ENCODE measurements around the gene PLXDC2. TPM values are rescaled to one million over a fixed set of nuclear protein-coding genes. Genes with fewer than 3 reads are reported as not detected.

Gene PLXDC2
- total and polyA plus RNA-seq, 2 donors, result 25.9 to 72.7 TPM

GRCh38 chr10:20114179-20114578 is 297.9 kb downstream of the PLXDC2 start:
- 82% methylated on average over 5 of the region's 5 CpGs for WGBS
- Histone ChIP-seq H3K4me3 (ENCODE audit: low read depth, low read length) (no peak overlapping the region), H3K36me3 (ENCODE audit: insufficient read depth) (no peaks in the 10 kb centered on the region), H3K4me1 (ENCODE audit: insufficient read depth) (no peaks in the 10 kb centered on the region), H3K27ac (ENCODE audit: low read depth) (no peak overlapping the region)
- DNase-seq (ENCODE audit: extremely low spot score), result no peak

GRCh38 chr10:20115894-20116293 is 299.7 kb downstream of the PLXDC2 start:
- WGBS, result 90% methylated on average over 5 of the region's 5 CpGs
- Histone ChIP-seq H3K36me3 (ENCODE audit: insufficient read depth) (no peaks in the 10 kb centered on the region), H3K27ac (ENCODE audit: low read depth) (no peak overlapping the region), H3K4me3 (ENCODE audit: low read depth, low read length) (no peak overlapping the region), H3K4me1 (ENCODE audit: insufficient read depth) (no peaks in the 10 kb centered on the region)
- DNase-seq (ENCODE audit: extremely low spot score), result no peak

GRCh38 chr10:20117471-20117870 is 301.2 kb downstream of the PLXDC2 start:
- Histone ChIP-seq H3K4me3 (ENCODE audit: low read depth, low read length) (no peak overlapping the region), H3K36me3 (ENCODE audit: insufficient read depth) (no peaks in the 10 kb centered on the region), H3K27ac (ENCODE audit: low read depth) (no peak overlapping the region), H3K4me1 (ENCODE audit: insufficient read depth) (no peaks in the 10 kb centered on the region)
- no peak for DNase-seq (ENCODE audit: extremely low spot score)
- over 99% methylated on average over 2 of the region's 2 CpGs for WGBS

GRCh38 chr10:20118119-20118518 is 301.9 kb downstream of the PLXDC2 start:
- 84% methylated on average over 2 of the region's 2 CpGs for WGBS
- H3K27ac ChIP-seq (ENCODE audit: low read depth), result no peak overlapping the region
- DNase-seq (ENCODE audit: extremely low spot score), result no peak

GRCh38 chr10:20128811-20129210 is 312.6 kb downstream of the PLXDC2 start:
- 95% methylated on average over 2 of the region's 2 CpGs for WGBS
- H3K4me1 ChIP-seq (ENCODE audit: insufficient read depth), result no peaks in the 10 kb centered on the region
- DNase-seq (ENCODE audit: extremely low spot score), result no peak

More at GRCh38 chr10:20118119-20118518, 301.9 kb downstream of the PLXDC2 start:
- Histone ChIP-seq H3K36me3 (ENCODE audit: insufficient read depth) (no peaks in the 10 kb centered on the region), H3K4me3 (ENCODE audit: low read depth, low read length) (no peak overlapping the region), H3K4me1 (ENCODE audit: insufficient read depth) (no peaks in the 10 kb centered on the region)

GRCh38 chr10:20132816-20133215 is 316.6 kb downstream of the PLXDC2 start:
- WGBS, result 74% methylated on average over 2 of the region's 2 CpGs
- H3K4me1 ChIP-seq (ENCODE audit: insufficient read depth), result no peaks in the 10 kb centered on the region
- H3K4me3 ChIP-seq (ENCODE audit: low read depth, low read length), result no peak overlapping the region
- H3K27ac ChIP-seq (ENCODE audit: low read depth), result no peak overlapping the region
- DNase-seq (ENCODE audit: extremely low spot score), result no peak
- H3K36me3 ChIP-seq (ENCODE audit: insufficient read depth), result no peaks in the 10 kb centered on the region

More at GRCh38 chr10:20128811-20129210, 312.6 kb downstream of the PLXDC2 start:
- no peak overlapping the region for H3K27ac ChIP-seq (ENCODE audit: low read depth)
- no peak overlapping the region for H3K4me3 ChIP-seq (ENCODE audit: low read depth, low read length)
- H3K36me3 ChIP-seq (ENCODE audit: insufficient read depth), result no peaks in the 10 kb centered on the region

- Histone ChIP-seq H3K27ac (ENCODE audit: low read depth) (no peak overlapping the region), H3K4me1 (ENCODE audit: insufficient read depth) (no peaks in the 10 kb centered on the region), H3K4me3 (ENCODE audit: low read depth, low read length) (no peak overlapping the region), H3K36me3 (ENCODE audit: insufficient read depth) (no peaks in the 10 kb centered on the region)
- 89% methylated on average over 2 of the region's 2 CpGs for WGBS
- DNase-seq (ENCODE audit: extremely low spot score), result no peak
These were observed 317.5 kb downstream of the PLXDC2 start for GRCh38 chr10:20133669-20134189.

- no peak for DNase-seq (ENCODE audit: extremely low spot score)
- H3K27ac ChIP-seq (ENCODE audit: low read depth), result no peak overlapping the region
- peaks cover 3% of the 10 kb centered on the region for H3K36me3 ChIP-seq (ENCODE audit: insufficient read depth)
- H3K4me3 ChIP-seq (ENCODE audit: low read depth, low read length), result no peak overlapping the region
- H3K4me1 ChIP-seq (ENCODE audit: insufficient read depth), result no peaks in the 10 kb centered on the region
These were observed 326.1 kb downstream of the PLXDC2 start for GRCh38 chr10:20142311-20142710.

GRCh38 chr10:20144268-20144667 is 328.0 kb downstream of the PLXDC2 start:
- Histone ChIP-seq H3K4me3 (ENCODE audit: low read depth, low read length) (no peak overlapping the region), H3K27ac (ENCODE audit: low read depth) (no peak overlapping the region), H3K36me3 (ENCODE audit: insufficient read depth) (peaks cover 3% of the 10 kb centered on the region), H3K4me1 (ENCODE audit: insufficient read depth) (no peaks in the 10 kb centered on the region)
- DNase-seq (ENCODE audit: extremely low spot score), result no peak
- WGBS, result 93% methylated on average over 1 of the region's 1 CpG

- WGBS, result 98% methylated on average over 2 of the region's 2 CpGs
- Histone ChIP-seq H3K36me3 (ENCODE audit: insufficient read depth) (peaks cover 3% of the 10 kb centered on the region), H3K4me3 (ENCODE audit: low read depth, low read length) (no peak overlapping the region), H3K27ac (ENCODE audit: low read depth) (no peak overlapping the region), H3K4me1 (ENCODE audit: insufficient read depth) (no peaks in the 10 kb centered on the region)
- no peak for DNase-seq (ENCODE audit: extremely low spot score)
These were observed 329.8 kb downstream of the PLXDC2 start for GRCh38 chr10:20146004-20146403.

GRCh38 chr10:20147684-20148083 is 331.5 kb downstream of the PLXDC2 start:
- H3K36me3 ChIP-seq (ENCODE audit: insufficient read depth), result peaks cover 3% of the 10 kb centered on the region
- DNase-seq (ENCODE audit: extremely low spot score), result no peak
- no peak overlapping the region for H3K4me3 ChIP-seq (ENCODE audit: low read depth, low read length)
- H3K4me1 ChIP-seq (ENCODE audit: insufficient read depth), result no peaks in the 10 kb centered on the region
- no peak overlapping the region for H3K27ac ChIP-seq (ENCODE audit: low read depth)
- 96% methylated on average over 2 of the region's 2 CpGs for WGBS

- 90% methylated on average over 2 of the region's 2 CpGs for WGBS
- no peak for DNase-seq (ENCODE audit: extremely low spot score)
- H3K27ac ChIP-seq (ENCODE audit: low read depth), result no peak overlapping the region
- H3K4me1 ChIP-seq (ENCODE audit: insufficient read depth), result no peaks in the 10 kb centered on the region
- H3K36me3 ChIP-seq (ENCODE audit: insufficient read depth), result no peaks in the 10 kb centered on the region
- H3K4me3 ChIP-seq (ENCODE audit: low read depth, low read length), result no peak overlapping the region
These were observed 340.3 kb downstream of the PLXDC2 start for GRCh38 chr10:20156511-20156910.

- Histone ChIP-seq H3K36me3 (ENCODE audit: insufficient read depth) (no peaks in the 10 kb centered on the region), H3K4me3 (ENCODE audit: low read depth, low read length) (no peak overlapping the region), H3K27ac (ENCODE audit: low read depth) (no peak overlapping the region), H3K4me1 (ENCODE audit: insufficient read depth) (no peaks in the 10 kb centered on the region)
- DNase-seq (ENCODE audit: extremely low spot score), result no peak
- WGBS, result 81% methylated on average over 1 of the region's 1 CpG
These were observed 341.1 kb downstream of the PLXDC2 start for GRCh38 chr10:20157314-20157713.

- H3K4me1 ChIP-seq (ENCODE audit: insufficient read depth), result no peaks in the 10 kb centered on the region
- 88% methylated on average over 4 of the region's 4 CpGs for WGBS
These were observed 341.9 kb downstream of the PLXDC2 start for GRCh38 chr10:20158086-20158485.

GRCh38 chr10:20162123-20162522 is 345.9 kb downstream of the PLXDC2 start:
- H3K36me3 ChIP-seq (ENCODE audit: insufficient read depth), result no peaks in the 10 kb centered on the region
- H3K4me3 ChIP-seq (ENCODE audit: low read depth, low read length), result no peak overlapping the region
- H3K4me1 ChIP-seq (ENCODE audit: insufficient read depth), result no peaks in the 10 kb centered on the region
- no peak for DNase-seq (ENCODE audit: extremely low spot score)
- H3K27ac ChIP-seq (ENCODE audit: low read depth), result no peak overlapping the region

More at GRCh38 chr10:20158086-20158485, 341.9 kb downstream of the PLXDC2 start:
- DNase-seq (ENCODE audit: extremely low spot score), result no peak
- H3K36me3 ChIP-seq (ENCODE audit: insufficient read depth), result no peaks in the 10 kb centered on the region
- H3K4me3 ChIP-seq (ENCODE audit: low read depth, low read length), result no peak overlapping the region
- H3K27ac ChIP-seq (ENCODE audit: low read depth), result no peak overlapping the region

All from urinary bladder (tissue), 4 donors.